GM18511 (cell line): ENCODE results near the gene TRABD2B.

Experiments
- ATAC-seq: cut with Tn5 transposase; IDR thresholded peaks from one replicate; pipeline ENCODE4 v1.9.1; 2021; ENCODE audit warnings: mild to moderate bottlenecking, moderate library complexity; ENCODE audit not compliant: unreplicated experiment

Gene TRABD2B

GRCh38 chr1:47765236-47765635 lies 231.9 kb downstream of the TRABD2B start:
- ATAC-seq, result no peak

DNA sequence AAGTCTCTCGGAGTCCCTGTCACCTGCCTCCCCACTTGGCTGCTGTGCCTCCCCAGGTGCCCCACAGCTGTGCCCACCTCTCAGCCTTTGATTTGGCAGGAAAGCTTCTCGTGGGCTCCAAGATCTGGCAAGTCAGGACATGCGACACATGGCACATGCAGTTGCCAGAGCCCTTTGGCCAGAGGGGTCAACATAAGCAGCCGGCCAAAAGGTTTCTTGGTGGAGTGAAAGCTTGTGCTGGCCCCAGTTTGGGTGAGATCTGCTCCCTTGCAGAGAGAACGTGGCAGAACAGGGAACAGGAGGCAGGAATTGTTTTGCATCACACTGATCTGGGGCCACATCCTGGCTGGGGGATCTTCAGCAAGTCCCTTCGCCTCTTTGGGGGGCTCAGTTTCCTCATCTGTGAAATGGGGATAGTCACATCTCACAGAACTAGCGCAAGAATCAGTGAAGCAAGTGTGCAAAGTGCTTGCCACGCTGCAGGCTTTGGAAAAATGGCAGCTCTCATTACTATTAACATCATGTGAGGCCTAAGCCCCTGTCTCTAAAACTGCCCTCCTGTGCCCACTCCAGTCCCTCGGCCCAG lies 232.6 kb downstream of the TRABD2B start:
- no peak for ATAC-seq

GRCh38 chr1:47763591-47764171 lies 233.5 kb downstream of the TRABD2B start:
- no peak for ATAC-seq

DNA sequence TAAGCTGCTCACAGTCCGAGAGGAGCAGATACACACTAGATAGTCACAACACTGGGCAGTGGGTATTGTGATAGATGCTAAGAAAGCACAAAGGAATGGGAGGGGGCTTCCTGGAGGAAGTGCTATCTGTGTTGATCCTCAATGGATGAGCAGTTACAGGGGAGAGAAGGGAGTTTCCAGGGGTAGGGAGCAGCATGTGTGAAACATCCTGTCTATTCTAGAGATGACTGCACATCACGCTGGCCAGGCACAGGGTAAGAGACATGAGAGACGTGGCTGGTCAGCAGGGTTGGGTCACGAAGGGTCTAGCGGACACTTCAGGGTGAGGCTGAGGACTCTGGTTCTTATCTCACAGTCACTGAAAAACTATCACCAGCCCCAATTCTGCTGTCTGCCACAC lies 235.2 kb downstream of the TRABD2B start:
- ATAC-seq, result no peak

- no peak for ATAC-seq
These were observed 235.8 kb downstream of the TRABD2B start for GRCh38 chr1:47761201-47761930.

GRCh38 chr1:47759936-47760629 lies 237.1 kb downstream of the TRABD2B start:
- ATAC-seq, result no peak

- no peak for ATAC-seq
These were observed 237.8 kb downstream of the TRABD2B start for GRCh38 chr1:47759251-47759935.

DNA sequence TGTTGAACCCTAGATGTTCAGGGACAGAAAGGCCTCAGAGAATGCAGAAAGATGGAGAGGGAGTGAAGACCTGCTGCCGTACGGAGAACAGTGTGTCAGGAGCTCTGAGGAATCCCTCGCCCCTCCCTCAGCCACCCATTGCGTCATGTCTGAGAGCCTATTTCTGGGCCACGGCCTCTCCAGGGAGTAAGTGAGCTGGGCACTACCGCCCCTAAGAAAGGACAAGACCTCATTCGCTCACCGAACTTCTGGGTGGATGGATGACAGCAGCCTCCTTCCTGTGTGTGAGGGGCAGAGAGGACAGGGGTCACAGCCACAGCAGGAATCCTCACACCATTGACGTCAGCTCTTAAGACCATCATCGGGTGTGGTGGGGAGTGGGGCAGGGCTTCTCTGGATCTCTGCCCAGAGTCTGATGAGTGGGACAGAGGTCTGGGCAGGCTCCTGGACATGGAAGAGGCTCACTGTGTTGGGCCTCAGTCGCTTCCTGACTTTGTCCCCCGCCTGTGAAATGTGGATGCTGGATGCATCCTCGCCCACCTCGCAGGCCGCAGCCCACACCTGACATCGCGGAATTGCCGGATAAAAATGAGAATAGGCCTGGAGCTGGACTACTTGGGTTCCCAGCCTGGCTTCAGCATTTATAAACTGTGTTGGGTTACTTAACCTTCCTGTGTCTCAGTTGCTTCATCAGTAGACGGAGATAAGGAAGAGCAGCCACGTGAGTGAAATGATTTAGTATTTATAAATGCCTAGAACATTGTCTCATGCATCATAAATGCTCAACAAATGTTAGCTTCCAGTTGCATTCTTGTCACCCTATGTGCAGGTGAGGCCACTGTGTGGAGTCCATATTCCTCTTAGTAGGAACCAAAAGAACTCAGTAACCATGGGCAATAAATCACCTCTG lies 238.6 kb downstream of the TRABD2B start:
- no peak for ATAC-seq

- no peak for ATAC-seq
These were observed 239.8 kb downstream of the TRABD2B start for GRCh38 chr1:47757226-47757975.

DNA sequence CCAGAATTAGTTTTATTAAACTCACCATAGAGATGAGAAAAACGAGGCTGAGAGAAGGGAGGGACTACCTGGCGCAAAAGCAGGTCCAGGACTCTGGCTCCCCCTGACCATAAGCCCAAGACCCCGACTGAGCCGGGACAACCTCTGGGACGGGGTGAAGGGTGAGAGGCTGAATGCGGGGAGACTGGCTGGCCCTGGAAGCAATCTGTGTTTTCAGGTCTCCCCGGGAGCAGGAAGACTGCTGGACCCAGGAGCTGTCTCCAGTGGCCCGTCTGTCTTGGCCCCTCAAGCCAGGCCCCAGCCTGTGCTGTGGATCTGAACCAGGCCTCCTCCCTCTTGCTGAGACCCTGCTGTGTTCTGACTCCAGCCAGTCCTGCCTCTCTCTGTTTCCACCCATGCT lies 240.8 kb downstream of the TRABD2B start:
- ATAC-seq, result no peak

DNA sequence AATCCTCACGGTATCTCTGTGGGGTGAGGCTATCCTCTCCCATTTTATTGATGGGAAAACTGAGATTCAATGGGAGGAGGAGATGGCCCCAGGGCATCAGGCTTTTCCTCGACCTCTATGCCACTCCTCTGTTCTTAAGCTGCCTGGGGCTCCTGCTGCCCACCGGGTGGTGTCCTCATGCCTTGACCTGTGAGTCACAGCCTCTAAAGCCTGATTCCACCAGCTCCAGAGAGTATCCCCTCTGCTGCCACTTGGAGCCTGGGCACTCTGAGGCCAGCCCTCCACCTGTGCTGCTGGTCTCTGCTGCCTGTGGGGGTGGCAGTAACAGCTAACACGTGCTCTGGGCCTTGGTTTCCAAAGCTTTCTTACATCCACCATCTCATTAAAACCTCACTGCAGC lies 241.2 kb downstream of the TRABD2B start:
- ATAC-seq, result no peak

DNA sequence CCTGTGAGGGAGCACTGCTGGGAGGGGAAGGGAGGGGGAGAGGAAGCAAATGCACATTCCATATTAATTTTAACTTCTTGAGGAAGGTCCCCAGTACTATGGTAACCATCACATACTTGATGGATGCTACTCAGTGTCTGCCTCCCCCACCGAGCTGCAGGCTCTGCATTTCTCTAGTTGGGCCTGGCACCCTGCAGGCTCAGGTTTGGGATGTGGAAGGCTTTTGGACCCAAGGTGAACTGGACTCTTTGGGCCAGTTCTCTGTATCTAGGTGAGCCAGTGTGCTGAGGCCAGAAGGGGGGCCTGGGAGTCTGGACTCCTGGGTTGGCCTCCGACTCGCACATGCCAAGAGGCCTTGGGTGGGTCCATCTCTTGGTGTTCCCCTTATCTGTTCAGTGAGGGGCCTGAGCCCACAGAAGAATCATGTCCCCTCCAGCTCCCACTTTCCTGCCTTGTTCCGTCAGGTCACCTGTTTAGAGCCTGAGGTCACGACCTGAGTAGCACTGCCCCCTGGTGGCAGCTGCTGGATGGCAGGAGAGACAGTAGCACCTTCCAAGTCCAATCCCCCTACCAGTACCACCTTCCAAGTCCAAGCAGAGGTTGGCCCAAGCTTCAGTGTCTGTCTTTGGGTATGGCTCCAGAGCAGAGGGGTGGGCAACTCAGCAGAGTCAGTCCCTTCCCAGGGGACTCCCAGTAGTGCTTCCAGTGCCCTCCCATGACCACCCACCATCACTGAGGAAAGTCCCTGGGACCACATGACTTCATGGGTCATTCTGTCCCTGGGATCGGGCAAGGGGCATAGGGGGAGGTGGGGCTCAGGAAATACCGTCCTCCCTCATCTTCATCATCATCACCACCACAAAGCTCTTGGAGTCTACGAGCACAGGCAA lies 241.8 kb downstream of the TRABD2B start:
- ATAC-seq, result peak; percentile 68

DNA sequence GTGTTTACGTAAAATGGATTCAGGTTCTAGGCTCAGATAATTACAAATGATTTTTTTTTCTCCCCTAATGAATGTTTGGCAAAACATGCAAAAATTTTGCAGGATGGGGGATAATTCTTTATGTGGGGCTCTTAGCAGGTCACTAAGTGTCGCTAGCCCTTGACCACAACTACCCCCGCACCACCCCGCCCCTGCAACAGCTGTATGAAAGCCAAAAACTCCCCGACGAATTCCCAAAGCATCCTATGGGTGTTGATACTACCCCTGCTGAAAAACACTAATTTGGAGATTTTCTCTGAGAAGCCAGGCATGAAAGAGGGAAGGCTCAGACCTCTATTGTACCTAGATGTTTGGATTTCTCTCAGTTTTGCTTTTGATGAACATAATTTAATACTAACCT lies 243.0 kb downstream of the TRABD2B start:
- ATAC-seq, result no peak

DNA sequence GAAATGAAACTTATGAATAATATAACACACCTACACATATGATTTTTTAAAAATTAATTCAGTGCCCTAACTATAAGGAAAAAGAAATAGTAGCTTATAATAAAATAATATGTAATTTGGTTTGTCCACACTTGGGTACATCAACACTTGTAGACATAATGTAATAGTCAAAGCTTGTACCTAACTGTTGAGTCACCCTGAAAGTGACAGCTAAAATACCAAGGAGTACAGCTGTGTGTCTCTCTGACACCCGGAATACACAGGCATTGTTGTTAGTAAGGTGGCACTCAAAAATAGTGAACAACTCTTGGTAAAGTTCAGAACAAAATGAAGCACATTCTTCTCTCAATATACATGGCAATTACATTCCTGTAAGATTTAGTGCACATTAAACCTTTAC lies 243.4 kb downstream of the TRABD2B start:
- ATAC-seq, result peak; percentile 65

DNA sequence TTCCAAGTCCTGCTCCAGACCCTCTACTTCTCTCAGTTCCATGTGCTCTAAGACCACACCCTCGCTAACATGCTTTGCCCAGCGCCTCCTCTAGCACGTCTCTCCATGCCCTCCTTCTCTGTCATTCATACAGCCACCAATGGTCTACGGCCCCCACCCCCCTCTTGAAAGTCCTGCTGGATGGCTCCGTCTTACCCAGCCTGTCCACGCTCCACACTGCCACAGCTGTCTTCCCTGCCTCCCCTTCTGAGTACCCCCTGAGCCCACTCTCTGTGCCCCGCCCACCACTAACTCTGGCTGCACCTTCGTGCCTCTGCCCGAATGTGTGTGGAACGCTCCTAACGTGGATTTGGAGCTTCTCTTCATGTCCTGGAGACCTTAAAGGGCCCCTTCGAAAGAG lies 244.6 kb downstream of the TRABD2B start:
- ATAC-seq, result no peak

DNA sequence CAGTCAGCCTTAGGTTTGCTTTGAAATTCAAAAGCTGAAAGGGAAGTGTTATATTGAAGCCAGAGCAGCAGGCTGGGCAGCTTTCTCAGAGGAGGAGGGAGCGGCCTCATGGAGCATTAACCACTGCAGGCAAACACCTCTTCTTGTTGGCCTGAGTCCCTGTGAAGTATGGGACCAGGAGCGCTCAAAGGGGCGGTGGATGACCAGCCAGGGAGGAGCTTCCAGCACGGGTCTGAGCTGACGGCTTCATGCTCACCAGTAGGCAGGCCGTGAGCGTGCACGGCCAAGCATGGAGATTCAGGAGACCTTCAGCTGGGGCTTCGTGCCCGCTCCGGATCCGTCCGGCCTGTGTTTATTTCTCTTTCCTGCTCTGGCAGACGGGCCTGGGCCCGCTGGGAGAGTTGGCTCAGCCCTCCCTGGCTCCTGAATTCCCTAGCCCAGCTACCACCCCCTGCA lies 245.2 kb downstream of the TRABD2B start:
- ATAC-seq, result no peak

GRCh38 chr1:47751193-47751592 lies 246.0 kb downstream of the TRABD2B start:
- no peak for ATAC-seq
